Keratinocyte (primary cell): Measurements from ENCODE around the gene CHST1. TPM values are rescaled to one million over a fixed set of nuclear protein-coding genes. Genes with fewer than 3 reads are reported as not detected.

ENCODE experiments used
- DNase-seq: peaks from one replicate; pipeline ENCODE4 v3.0.0-alpha.2; 2011; ENCODE audit warnings: low read depth, missing footprints, low spot score
- FAIRE-seq: peaks from 2 replicates; lab custom pipeline; 2011; peaks lifted over from hg19 to GRCh38; lab: Jason Lieb, UNC
- H2AFZ ChIP-seq: 2 replicates; pipeline ENCODE4 v1.6.0; 2012; ENCODE audit warnings: low read length, control low read depth, inconsistent platforms; ENCODE audit not compliant: control insufficient read depth
- H3K27ac ChIP-seq: 2 replicates; pipeline ENCODE4 v1.5.1; 2011; ENCODE audit warnings: low read length; ENCODE audit not compliant: control insufficient read depth, insufficient read depth
- H3K27me3 ChIP-seq: 3 replicates; pipeline ENCODE4 v1.6.0; 2011; ENCODE audit warnings: low read length; ENCODE audit not compliant: control insufficient read depth, insufficient read depth; ENCODE audit errors: extremely low read depth
- H3K36me3 ChIP-seq, 2 experiments: 2 replicates in 1 of 2; 3 replicates in 1 of 2; pipeline ENCODE4 v1.5.1; 2011; ENCODE audit warnings: low read length in 2 of 2, mild to moderate bottlenecking in 1 of 2; ENCODE audit not compliant: control insufficient read depth in 2 of 2, insufficient read depth in 2 of 2; ENCODE audit errors: extremely low read depth in 1 of 2
- H3K4me1 ChIP-seq: 3 replicates; pipeline ENCODE4 v1.5.1; 2011; ENCODE audit warnings: low read length; ENCODE audit not compliant: control insufficient read depth, insufficient read depth; ENCODE audit errors: extremely low read depth
- H3K4me2 ChIP-seq: 3 replicates; pipeline ENCODE4 v1.6.0; 2011; ENCODE audit warnings: low read depth, low read length; ENCODE audit not compliant: control insufficient read depth, insufficient read depth; ENCODE audit errors: extremely low read depth
- H3K4me3 ChIP-seq, 3 experiments: fragments of 200-600 bp in 1 of 3; sonication (generic) in 1 of 3; 2 replicates in 2 of 3; 3 replicates in 1 of 3; pipeline ENCODE4 v1.5.1; 2011 to 2016; ENCODE audit warnings: low read length in 3 of 3, mild to moderate bottlenecking in 3 of 3, control low read depth in 2 of 3, inconsistent platforms in 1 of 3, low read depth in 1 of 3, mixed read lengths in 1 of 3, mixed run types in 1 of 3, moderate library complexity in 1 of 3; ENCODE audit not compliant: control insufficient read depth in 2 of 3, insufficient read depth in 2 of 3; ENCODE audit errors: extremely low read depth in 1 of 3
- H3K79me2 ChIP-seq: 2 replicates; pipeline ENCODE4 v1.6.0; 2012; ENCODE audit warnings: low read length; ENCODE audit not compliant: control insufficient read depth, insufficient read depth
- H3K9ac ChIP-seq: 3 replicates; pipeline ENCODE4 v1.6.0; 2011; ENCODE audit warnings: low read length; ENCODE audit not compliant: control insufficient read depth, insufficient read depth; ENCODE audit errors: extremely low read depth
- H3K9me1 ChIP-seq: 3 replicates; pipeline ENCODE4 v1.6.0; 2011; ENCODE audit warnings: low read length; ENCODE audit not compliant: control insufficient read depth, insufficient read depth; ENCODE audit errors: extremely low read depth
- H3K9me3 ChIP-seq: 2 replicates; pipeline ENCODE4 v1.5.1; 2012; ENCODE audit warnings: low read depth, low read length; ENCODE audit not compliant: control insufficient read depth
- H4K20me1 ChIP-seq: 3 replicates; pipeline ENCODE4 v1.6.0; 2011; ENCODE audit warnings: low read length; ENCODE audit not compliant: control insufficient read depth, insufficient read depth; ENCODE audit errors: extremely low read depth
- CTCF ChIP-seq, 3 experiments: IDR thresholded peaks in 1 of 3; conservative IDR thresholded peaks in 1 of 3; optimal IDR thresholded peaks in 1 of 3; 2 replicates in 2 of 3; 3 replicates in 1 of 3; pipeline versions ENCODE3 to v1.5.1; 2011; ENCODE audit warnings: low read length in 3 of 3, mild to moderate bottlenecking in 3 of 3, moderate library complexity in 2 of 3, control low read depth in 1 of 3, inconsistent platforms in 1 of 3; ENCODE audit not compliant: insufficient read depth in 2 of 3; ENCODE audit errors: extremely low read depth in 1 of 3
- EZH2 ChIP-seq: IDR thresholded peaks from one replicate; pipeline ENCODE4 v1.6.1; 2012; ENCODE audit warnings: inconsistent platforms, mild to moderate bottlenecking, low read length, moderate library complexity
- dilution Hi-C: fragments of 300-500 bp; cut with MboI; formaldehyde crosslinking; loops from one replicate; pipeline ENCODE4 v1.7.0; 2020; ENCODE audit warnings: low sequenced_read_pairs; ENCODE audit not compliant: extremely low pct_ligation_motif_present
- polyA plus RNA-seq, 5 experiments: library from polyadenylated mRNA; depleted of rRNA in 3 of 5; stranded (reverse) in 3 of 5; stranded (forward) in 1 of 5; unstranded in 1 of 5; fragments of >200 nt; gene quantifications; 1 replicate in 1 of 5; 2 replicates in 3 of 5; 3 replicates in 1 of 5; pipeline versions ENCODE4 v1.2.1 to v1.2.3, GENCODE V29; 2011 to 2012; ENCODE audit warnings: missing spikeins in 2 of 5, low read depth in 1 of 5, low replicate concordance in 1 of 5

Gene CHST1
- polyA plus RNA-seq, 1 donor (not counting 4 experiments of a cell fraction or from before 2014, with no cell fraction given) = not detected

- Histone ChIP-seq H3K36me3 (no peaks in the 10 kb centered on the region), H3K9ac (no peak overlapping the region), H3K79me2 (no peaks in the 10 kb centered on the region), H3K4me3 (no peak overlapping the region), H3K27me3 (peaks cover 20% of the 10 kb centered on the region), H3K9me1 (no peaks in the 10 kb centered on the region), H3K9me3 (no peaks in the 10 kb centered on the region), H3K4me2 (no peak overlapping the region), H3K27ac (no peak overlapping the region), H2AFZ (no peak overlapping the region), H4K20me1 (no peaks in the 10 kb centered on the region), H3K4me1 (peaks cover 7% of the 10 kb centered on the region)
- dilution Hi-C loops = no loop called here
- FAIRE-seq = no peak
- no peak for DNase-seq
- TF ChIP-seq CTCF (optimal IDR thresholded peaks at IDR 0.05 in 1 of 3, IDR thresholded peaks at IDR 0.05 in 1 of 3, conservative IDR thresholded peaks at IDR 0.05 in 1 of 3; ENCODE audit: extremely low read depth in 1 of 3, insufficient read depth in 2 of 3, low read length in 3 of 3) = no peak
- TF ChIP-seq EZH2 = no peak
Measured at GRCh38 chr11:45654231-45655011, 11.0 kb downstream of the CHST1 start.

GRCh38 chr11:45653277-45653676 is 12.1 kb downstream of the CHST1 start:
- H3K9ac ChIP-seq = no peak overlapping the region
- no peaks in the 10 kb centered on the region for H3K79me2 ChIP-seq
- H3K9me3 ChIP-seq = no peaks in the 10 kb centered on the region
- H3K36me3 ChIP-seq = no peaks in the 10 kb centered on the region
- H3K4me1 ChIP-seq = peaks cover 7% of the 10 kb centered on the region
- dilution Hi-C loops = no loop called here
- no peaks in the 10 kb centered on the region for H3K9me1 ChIP-seq
- H3K4me3 ChIP-seq = no peak overlapping the region
- no peak overlapping the region for H3K27ac ChIP-seq
- no peaks in the 10 kb centered on the region for H4K20me1 ChIP-seq
- H3K4me2 ChIP-seq = no peak overlapping the region
- no peak overlapping the region for H2AFZ ChIP-seq
- FAIRE-seq = no peak
- TF ChIP-seq CTCF (optimal IDR thresholded peaks at IDR 0.05 in 1 of 3, IDR thresholded peaks at IDR 0.05 in 1 of 3, conservative IDR thresholded peaks at IDR 0.05 in 1 of 3; ENCODE audit: extremely low read depth in 1 of 3, insufficient read depth in 2 of 3, low read length in 3 of 3) = no peak
- TF ChIP-seq EZH2 = no peak
- H3K27me3 ChIP-seq = peaks cover 13% of the 10 kb centered on the region
- DNase-seq = no peak
